Astrocyte of the hippocampus (primary cell): ENCODE results near the gene PARD3.
"Not testable (repeated sequence)": the region's sequence is repeated elsewhere in the genome, so short reads cannot be mapped to it uniquely, and the experiment has no call there.

Source experiments
- DNase-seq: peaks from one replicate; pipeline ENCODE4 v3.0.0; 2011; ENCODE audit warnings: low read depth, low spot score

Gene PARD3

GRCh38 chr10:34716958-34717357 lies 98.1 kb downstream of the PARD3 start:
- no peak for DNase-seq

- DNase-seq = no peak
Measured at GRCh38 chr10:34716234-34716633, 98.9 kb downstream of the PARD3 start.

GRCh38 chr10:34715511-34716187 lies 99.4 kb downstream of the PARD3 start:
- no peak for DNase-seq

DNA sequence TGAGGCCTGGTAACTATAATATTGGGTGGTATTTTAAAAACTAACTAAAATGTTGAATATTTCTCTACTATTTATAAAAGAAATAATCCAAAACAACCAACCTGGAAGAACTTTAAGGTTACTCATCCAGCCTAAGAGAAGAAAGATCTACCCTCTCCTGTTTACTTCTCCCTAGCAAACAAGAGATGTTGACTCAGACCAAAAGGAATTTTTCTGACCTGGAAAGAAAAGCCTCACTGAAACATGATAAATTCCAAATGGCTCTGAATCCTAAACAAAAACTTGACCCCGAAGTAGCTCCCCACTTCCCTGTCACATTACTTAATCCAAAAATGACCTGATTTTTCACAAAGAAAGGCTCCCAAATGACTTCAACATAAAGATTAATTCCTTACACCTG lies 101.2 kb downstream of the PARD3 start:
- peak; percentile 67 for DNase-seq

GRCh38 chr10:34711500-34711899 lies 103.6 kb downstream of the PARD3 start:
- DNase-seq = no peak

DNA sequence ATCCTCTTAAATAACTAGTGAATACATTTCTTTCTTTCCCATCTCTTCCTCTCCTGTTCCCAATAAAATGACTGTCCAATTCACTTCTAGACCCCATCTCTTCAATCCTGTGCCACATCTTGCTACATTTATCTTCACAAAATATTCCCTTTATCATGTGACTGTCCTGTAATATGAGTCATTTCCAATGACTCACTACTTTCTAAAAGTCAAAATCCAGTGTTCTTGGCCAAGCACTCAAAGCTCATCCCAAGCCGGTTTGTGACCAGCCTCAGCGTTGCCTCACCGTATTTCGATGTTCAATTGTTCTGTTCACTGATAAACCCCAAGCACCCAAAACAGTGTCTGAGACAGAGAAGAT lies 104.7 kb downstream of the PARD3 start:
- DNase-seq = peak; percentile 59

- no peak for DNase-seq
Measured at GRCh38 chr10:34709637-34710390, 105.3 kb downstream of the PARD3 start.

DNA sequence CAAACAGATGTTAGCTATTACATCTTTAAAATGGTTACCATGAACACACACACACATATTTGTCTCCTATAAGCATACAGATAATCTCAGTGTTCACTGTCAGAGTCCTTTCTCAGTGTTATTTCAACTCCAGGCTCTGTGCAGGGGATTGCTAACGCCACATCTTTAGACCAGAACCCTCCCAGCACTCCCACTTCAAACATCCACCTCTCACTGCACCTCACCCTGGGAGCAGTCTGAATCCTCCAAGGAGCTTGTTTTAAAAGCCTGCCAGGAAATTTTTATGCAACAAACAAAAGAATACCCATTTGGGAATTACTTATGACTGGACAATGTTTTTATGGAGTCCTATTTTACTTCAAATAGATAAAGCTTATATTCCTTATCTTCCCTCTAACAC lies 107.4 kb downstream of the PARD3 start:
- DNase-seq = no peak

DNA sequence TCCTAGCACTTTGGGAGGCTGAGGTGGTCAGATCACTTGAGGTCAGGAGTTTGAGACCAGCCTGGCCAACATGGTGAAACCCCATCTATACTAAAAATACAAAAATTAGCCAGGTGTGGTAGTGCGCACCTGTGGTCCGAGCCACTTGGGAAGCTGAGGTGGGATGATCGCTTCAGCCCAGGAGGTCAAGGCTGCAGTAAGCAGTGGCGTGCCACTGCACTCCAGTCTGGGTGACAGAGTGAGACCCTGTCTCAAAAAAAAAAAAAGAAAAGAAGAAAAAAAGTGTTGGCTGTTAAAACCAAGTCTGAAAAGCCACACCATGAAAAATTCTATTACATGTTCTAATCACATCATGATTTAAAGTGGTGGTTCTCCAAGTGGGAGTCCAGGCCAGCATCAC lies 108.1 kb downstream of the PARD3 start:
- not testable (repeated sequence) for DNase-seq

DNA sequence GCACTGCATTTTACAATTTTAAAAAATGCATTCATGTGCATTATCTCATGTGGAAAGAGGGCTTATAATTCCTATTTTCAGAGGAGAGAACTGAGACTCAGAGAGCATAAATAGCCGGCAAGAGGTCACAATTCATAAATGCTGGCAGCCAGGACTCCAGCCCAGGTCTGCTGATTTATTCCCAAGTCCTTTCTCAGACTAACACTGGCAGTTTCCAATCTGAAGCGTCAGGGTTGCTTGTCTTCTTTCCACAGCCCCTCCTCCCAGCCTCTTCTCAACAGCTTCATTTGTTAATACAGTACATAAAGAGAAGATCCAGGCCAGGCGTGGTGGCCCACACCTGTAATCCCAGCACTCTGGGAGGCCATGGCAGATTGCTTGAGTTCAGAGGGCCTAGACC lies 108.9 kb downstream of the PARD3 start:
- no peak for DNase-seq

GRCh38 chr10:34705563-34705962 lies 109.5 kb downstream of the PARD3 start:
- no peak for DNase-seq

- DNase-seq = no peak
Measured at GRCh38 chr10:34704526-34705184, 110.4 kb downstream of the PARD3 start.

- no peak for DNase-seq
Measured at GRCh38 chr10:34702982-34703381, 112.1 kb downstream of the PARD3 start.

DNA sequence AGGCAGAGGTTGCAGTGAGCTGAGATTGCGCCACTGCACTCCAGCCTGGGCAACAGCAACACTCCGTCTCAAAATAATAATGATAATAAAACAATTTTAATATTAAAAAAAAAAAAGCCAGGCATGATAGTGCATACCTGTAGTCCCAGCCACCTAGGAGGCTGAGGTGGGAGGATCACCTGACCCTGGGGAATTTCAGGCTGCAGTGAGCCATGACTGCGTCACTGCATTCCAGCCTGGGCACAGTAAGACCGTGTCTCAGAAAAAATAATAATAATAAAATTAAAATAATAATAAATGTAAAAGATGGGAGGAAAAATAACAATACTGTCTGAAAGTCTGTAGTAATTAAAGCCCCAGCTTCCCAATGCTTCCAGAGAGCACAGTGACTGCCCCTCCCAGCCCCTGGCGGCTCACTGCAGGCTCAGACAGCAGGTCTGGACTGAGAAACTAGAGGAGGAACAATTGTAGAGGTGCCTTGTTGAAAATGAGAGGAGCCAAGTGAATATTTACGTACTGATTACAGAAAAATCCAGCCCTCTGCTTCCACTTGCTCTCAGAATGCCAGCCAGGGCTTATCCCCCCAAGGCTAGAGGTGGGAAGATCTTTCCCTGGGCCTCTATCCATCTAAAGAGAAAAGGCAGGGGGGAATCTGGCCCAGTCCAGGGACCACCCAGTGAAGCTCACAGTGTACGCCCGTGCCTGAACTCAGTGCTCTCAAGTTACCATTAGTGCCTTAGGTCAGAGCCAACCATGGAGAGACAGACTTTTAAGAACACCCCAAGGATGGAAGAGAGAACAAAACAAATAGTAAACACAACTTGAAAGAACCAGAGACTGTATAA lies 112.8 kb downstream of the PARD3 start:
- DNase-seq = peak; percentile 28

DNA sequence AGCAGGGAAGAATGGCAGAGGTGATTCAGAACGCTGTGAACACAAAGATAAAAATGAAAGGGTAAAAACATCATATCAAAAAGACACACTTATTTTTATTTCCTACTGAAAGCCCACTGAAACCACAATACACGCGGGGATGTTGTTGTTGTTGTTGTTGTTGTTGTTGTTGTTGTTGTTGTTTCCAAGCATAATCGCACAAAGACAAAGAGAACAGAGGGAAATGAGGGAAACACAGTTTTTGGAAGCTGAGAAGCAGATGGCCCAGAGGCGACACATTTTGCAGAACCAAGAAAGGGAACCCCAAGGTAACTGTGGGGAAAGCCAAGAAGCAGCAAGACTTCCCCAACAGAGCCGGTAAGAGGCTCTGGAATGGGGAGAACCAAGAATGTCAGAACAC lies 113.9 kb downstream of the PARD3 start:
- no peak for DNase-seq

- not testable (repeated sequence) for DNase-seq
Measured at GRCh38 chr10:34700752-34701151, 114.3 kb downstream of the PARD3 start.

DNA sequence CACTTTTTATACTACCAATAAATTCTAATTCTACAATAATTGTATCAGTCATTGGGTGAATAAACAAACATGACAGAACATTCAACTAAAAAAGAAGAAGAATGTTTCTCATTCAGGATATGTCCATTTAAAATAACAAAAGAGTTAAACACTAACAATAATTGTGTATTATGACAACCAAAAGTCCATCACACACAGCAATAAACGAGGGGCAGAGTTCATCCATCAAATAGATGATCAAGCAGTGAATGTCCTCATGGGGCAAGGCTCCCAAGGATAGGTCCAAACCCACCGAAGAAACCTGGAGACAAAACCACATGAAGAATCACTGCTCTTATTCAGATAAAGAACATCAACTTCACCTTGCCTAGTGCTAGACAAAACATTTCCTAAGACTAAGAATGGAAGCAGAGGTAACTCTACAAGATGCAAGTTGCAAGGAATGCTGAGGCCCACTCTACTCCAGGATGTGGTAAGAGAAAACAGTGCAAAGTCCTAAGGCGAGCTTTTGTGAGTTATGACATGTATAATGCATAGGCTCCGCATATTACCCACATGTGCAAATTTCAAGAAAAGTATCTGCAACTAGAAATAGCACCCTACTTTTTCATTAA lies 115.1 kb downstream of the PARD3 start:
- DNase-seq = no peak

DNA sequence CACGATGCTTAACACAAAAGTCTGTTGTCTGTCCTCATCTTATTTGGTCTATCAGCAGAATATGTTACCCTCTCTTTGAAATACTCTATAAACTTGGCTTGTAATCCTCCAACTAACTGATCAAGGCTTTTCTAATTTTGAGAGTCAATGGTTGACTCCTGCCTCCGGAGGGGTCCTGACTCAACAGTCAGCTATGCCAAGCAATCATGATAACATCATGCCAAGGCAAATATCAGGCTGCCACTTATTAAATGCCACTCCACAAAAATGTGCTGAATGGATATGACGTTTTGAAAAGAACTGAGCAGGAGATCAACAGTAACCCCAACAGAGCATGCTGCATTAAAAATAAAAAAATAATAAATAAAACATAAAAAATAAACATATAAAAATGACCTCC lies 116.1 kb downstream of the PARD3 start:
- DNase-seq = peak; percentile 91

DNA sequence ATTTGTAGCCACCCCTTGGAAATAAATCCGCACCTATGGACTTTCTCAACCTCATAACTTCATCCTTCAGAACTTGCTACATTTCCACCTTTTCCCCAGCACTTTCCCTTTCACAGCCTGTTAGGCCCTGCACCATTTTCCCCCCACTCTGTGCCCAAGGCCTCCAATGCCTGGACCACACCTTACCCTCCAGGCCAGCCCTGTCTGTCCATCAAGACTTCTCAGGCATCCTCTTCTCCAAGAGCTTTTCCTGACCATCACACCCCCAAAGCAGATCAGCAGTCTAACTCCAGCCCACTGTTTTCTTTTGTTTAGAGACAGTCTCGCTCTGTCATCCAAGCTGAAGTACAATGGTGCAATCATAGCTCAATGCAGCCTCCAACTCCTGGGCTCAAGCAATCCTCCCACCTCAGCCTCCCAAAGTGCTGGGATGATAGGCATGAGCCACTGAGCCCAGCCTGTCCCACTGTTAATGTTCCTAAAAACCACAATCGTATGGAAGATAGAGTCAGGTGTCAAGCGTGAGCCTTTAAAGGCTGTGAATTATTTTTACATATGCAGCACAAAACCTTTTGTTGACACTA lies 116.8 kb downstream of the PARD3 start:
- no peak for DNase-seq

DNA sequence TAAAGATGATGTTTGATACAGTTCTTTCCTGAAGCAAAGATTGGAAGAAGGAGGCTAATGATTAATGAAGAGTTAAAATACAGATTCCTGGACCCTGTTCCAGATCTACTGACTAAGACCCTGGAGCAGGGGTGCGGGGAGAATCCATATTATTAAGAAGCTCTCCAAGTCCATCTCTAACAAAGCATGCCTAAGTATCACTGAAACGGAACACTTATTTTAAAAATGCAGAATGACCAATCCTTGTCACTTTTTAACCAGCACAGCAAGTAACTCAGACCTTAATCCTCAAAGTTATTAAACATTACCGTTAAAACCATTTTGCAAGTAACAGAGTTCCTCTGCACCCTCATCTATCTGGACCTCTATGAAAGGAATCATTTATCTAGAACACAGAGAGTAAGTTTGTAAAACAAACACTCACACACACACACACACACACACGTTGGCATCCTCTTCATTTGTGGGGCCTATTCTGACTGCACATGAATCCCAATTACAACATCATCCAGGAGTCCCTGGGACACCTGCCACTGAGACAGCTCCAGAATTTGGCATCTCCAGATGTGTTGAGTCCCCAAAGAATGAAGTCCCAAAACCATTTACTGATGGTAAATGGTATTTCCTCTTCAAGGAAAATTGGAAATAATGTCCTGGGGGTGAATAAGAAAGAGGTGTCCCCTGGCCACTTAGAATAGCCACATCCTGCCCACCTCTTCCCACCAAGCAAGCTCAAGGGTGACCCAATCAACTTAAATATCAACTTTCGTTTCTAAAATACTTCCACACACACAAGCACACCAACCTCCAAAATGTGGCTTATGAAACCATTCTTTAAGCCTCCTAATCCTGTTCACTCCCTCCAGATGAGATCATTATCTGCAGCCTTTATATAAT lies 117.5 kb downstream of the PARD3 start:
- DNase-seq = peak; percentile 35
